ENCODE measurements around the gene NOS3.

NOS3 gene

GRCh38 chr7:150990416-150991186 is at the start of gene NOS3:
NOS3 (plus strand) TSS chr7:150991017; CDS start chr7:150993804, 2,787 bp downstream.
- TF ChIP-seq CTCF (conservative IDR thresholded peaks at IDR 0.05; ENCODE audit: low read length) = no peak
- H3K4me3 ChIP-seq (ENCODE audit: low read length) = no peak within 1 kb of the TSS
- DNase-seq (ENCODE audit: low read depth) = no peak

- TF ChIP-seq CTCF (conservative IDR thresholded peaks at IDR 0.05; ENCODE audit: low read length) = no peak
- no peak overlapping the region for H3K4me3 ChIP-seq (ENCODE audit: low read length)
- DNase-seq (ENCODE audit: low read depth) = no peak
Observed at GRCh38 chr7:150941351-150942000, 49.3 kb upstream of the NOS3 start.

GRCh38 chr7:150942001-150942590 is 48.7 kb upstream of the NOS3 start:
- no peak for DNase-seq (ENCODE audit: low read depth)
- TF ChIP-seq CTCF (conservative IDR thresholded peaks at IDR 0.05; ENCODE audit: low read length) = no peak
- no peak overlapping the region for H3K4me3 ChIP-seq (ENCODE audit: low read length)

GRCh38 chr7:150942591-150943452 is 48.0 kb upstream of the NOS3 start:
- DNase-seq (ENCODE audit: low read depth) = no peak
- no peak for TF ChIP-seq CTCF (conservative IDR thresholded peaks at IDR 0.05; ENCODE audit: low read length)
- no peak overlapping the region for H3K4me3 ChIP-seq (ENCODE audit: low read length)

- DNase-seq (ENCODE audit: low read depth) = no peak
- H3K4me3 ChIP-seq (ENCODE audit: low read length) = no peak overlapping the region
- no peak for TF ChIP-seq CTCF (conservative IDR thresholded peaks at IDR 0.05; ENCODE audit: low read length)
Observed at GRCh38 chr7:150943453-150943814, 47.4 kb upstream of the NOS3 start.

GRCh38 chr7:150944066-150945042 is 46.5 kb upstream of the NOS3 start:
- no peak for DNase-seq (ENCODE audit: low read depth)
- no peak overlapping the region for H3K4me3 ChIP-seq (ENCODE audit: low read length)
- TF ChIP-seq CTCF (conservative IDR thresholded peaks at IDR 0.05; ENCODE audit: low read length) = no peak
